Suprapubic skin (tissue), 3 donors: ENCODE data around the gene ACYP1.

Experiments
- CTCF ChIP-seq, 2 donors: fragments of 200-600 bp in 1 of 2; fragments of 450-650 bp in 1 of 2; sonication (generic) in 1 of 2; IDR thresholded peaks; one replicate each; pipeline ENCODE4 v1.5.1; 2016 to 2019; ENCODE audit warnings: antibody characterized with exemption in 2 of 2, mild to moderate bottlenecking in 1 of 2, moderate library complexity in 1 of 2
- POLR2A ChIP-seq, 2 donors: fragments of 450-650 bp; IDR thresholded peaks; one replicate each; pipeline ENCODE4 v1.6.1; 2017; ENCODE audit warnings: antibody characterized with exemption in 2 of 2, mild to moderate bottlenecking in 2 of 2, moderate library complexity in 2 of 2

- no peak for TF ChIP-seq CTCF (IDR thresholded peaks at IDR 0.05)
- no peak for TF ChIP-seq POLR2A (IDR thresholded peaks at IDR 0.05)
Observed at GRCh38 chr14:75059642-75060041, 4.2 kb downstream of the ACYP1 start.
